K562 (cell line): ENCODE results near the gene ARHGAP26.

Experiments
- CTCF ChIP-seq, 3 experiments: IDR thresholded peaks in 2 of 3; conservative IDR thresholded peaks in 1 of 3; 2 replicates each; pipeline ENCODE4 v1.5.1; 2011 to 2012; ENCODE audit warnings: low read length in 3 of 3, mild to moderate bottlenecking in 3 of 3, control low read depth in 2 of 3, improper control_type of control experiment in 1 of 3, inconsistent platforms in 1 of 3, low read depth in 1 of 3, mixed read lengths in 1 of 3, moderate library complexity in 1 of 3; ENCODE audit not compliant: insufficient read depth in 2 of 3
- EZH2 ChIP-seq: IDR thresholded peaks from 2 replicates; pipeline ENCODE4 v1.6.1; 2012; ENCODE audit warnings: low read depth, mild to moderate bottlenecking, inconsistent platforms, low read length, borderline replicate concordance
- FOXJ3 ChIP-seq: sonication (generic); formaldehyde crosslinking; IDR thresholded peaks from 2 replicates; pipeline ENCODE4 v1.4.0; 2020; ENCODE audit warnings: mild to moderate bottlenecking, missing genetic modification reagents
- FUS ChIP-seq: fragments of 200-400 bp; formaldehyde crosslinking; optimal IDR thresholded peaks from 2 replicates; pipeline ENCODE3; 2017; ENCODE audit warnings: low read depth, low read length
- GABPB1 ChIP-seq: sonication (generic); formaldehyde crosslinking; IDR thresholded peaks from 2 replicates; pipeline ENCODE4 v1.8.0; 2022; ENCODE audit warnings: mild to moderate bottlenecking, missing genetic modification reagents
- IRF2 ChIP-seq: sonication (generic); formaldehyde crosslinking; IDR thresholded peaks from 2 replicates; pipeline ENCODE4 v1.8.1; 2022; ENCODE audit warnings: mild to moderate bottlenecking, missing genetic modification reagents
- KLF1 ChIP-seq: fragments of 450-650 bp; IDR thresholded peaks from 2 replicates; pipeline ENCODE4 v1.6.1; 2016; ENCODE audit warnings: missing genetic modification characterization, missing compliant biosample characterization
- MED1 ChIP-seq: sonication (generic); formaldehyde crosslinking; IDR thresholded peaks from 2 replicates; pipeline ENCODE4 v1.8.1; 2023; ENCODE audit warnings: missing genetic modification reagents, borderline replicate concordance
- TCF3 ChIP-seq: sonication (generic); formaldehyde crosslinking; IDR thresholded peaks from 2 replicates; pipeline ENCODE4 v1.4.0; 2020; ENCODE audit warnings: mild to moderate bottlenecking, missing genetic modification reagents

- no peak for TF ChIP-seq IRF2 (CRISPR knock-in tag)
- TF ChIP-seq GABPB1 (CRISPR knock-in tag): no peak
- TF ChIP-seq FUS: no peak
- TF ChIP-seq TCF3 (CRISPR knock-in tag): no peak
- no peak for TF ChIP-seq CTCF (IDR thresholded peaks at IDR 0.05 in 2 of 3, conservative IDR thresholded peaks at IDR 0.05 in 1 of 3; ENCODE audit: insufficient read depth in 2 of 3, low read depth in 1 of 3, low read length in 3 of 3)
- TF ChIP-seq EZH2: no peak
- TF ChIP-seq KLF1: no peak
- no peak for TF ChIP-seq MED1 (CRISPR knock-in tag)
- TF ChIP-seq FOXJ3: no peak
Observed at GRCh38 chr5:143056339-143056704, 286.1 kb downstream of the ARHGAP26 start.
